ENCODE results near the gene STOML1. TPM values are rescaled to one million over a fixed set of nuclear protein-coding genes. Genes with fewer than 3 reads are reported as not detected.

STOML1 gene
- total and polyA plus RNA-seq, 9 of the 15 experiments (the other 6 are each of a cell fraction or from before 2014, with no cell fraction given) = 0.25 to 9.7 (median 4.6) TPM

GRCh38 chr15:73950831-73951561 is 41.1 kb downstream of the STOML1 start (continued):
- TF ChIP-seq RAD21 (CRISPR knock-in tag; conservative IDR thresholded peaks at IDR 0.05 in 1 of 2, IDR thresholded peaks at IDR 0.05 in 1 of 2) = peak; percentile 75 to 86
- no peak for TF ChIP-seq TCF3 (CRISPR knock-in tag; IDR thresholded peaks at IDR 0.05)
- no peak for TF ChIP-seq SIRT6 (IDR thresholded peaks at IDR 0.05; ENCODE audit: low read depth, low read length)
- TF ChIP-seq ILK (tag; IDR thresholded peaks at IDR 0.05; ENCODE audit: borderline replicate concordance, low read depth) = no peak
- TF ChIP-seq NBN (IDR thresholded peaks at IDR 0.05; ENCODE audit: low read depth) = no peak
- TF ChIP-seq PHF8 (IDR thresholded peaks at IDR 0.05; ENCODE audit: borderline replicate concordance, low read length) = no peak
- peak; percentile 59 for TF ChIP-seq SMC3 (conservative IDR thresholded peaks at IDR 0.05; ENCODE audit: insufficient read depth, low read depth, low read length)
- no peak for TF ChIP-seq KDM1A (IDR thresholded peaks at IDR 0.05)
- TF ChIP-seq, protein P1, sequence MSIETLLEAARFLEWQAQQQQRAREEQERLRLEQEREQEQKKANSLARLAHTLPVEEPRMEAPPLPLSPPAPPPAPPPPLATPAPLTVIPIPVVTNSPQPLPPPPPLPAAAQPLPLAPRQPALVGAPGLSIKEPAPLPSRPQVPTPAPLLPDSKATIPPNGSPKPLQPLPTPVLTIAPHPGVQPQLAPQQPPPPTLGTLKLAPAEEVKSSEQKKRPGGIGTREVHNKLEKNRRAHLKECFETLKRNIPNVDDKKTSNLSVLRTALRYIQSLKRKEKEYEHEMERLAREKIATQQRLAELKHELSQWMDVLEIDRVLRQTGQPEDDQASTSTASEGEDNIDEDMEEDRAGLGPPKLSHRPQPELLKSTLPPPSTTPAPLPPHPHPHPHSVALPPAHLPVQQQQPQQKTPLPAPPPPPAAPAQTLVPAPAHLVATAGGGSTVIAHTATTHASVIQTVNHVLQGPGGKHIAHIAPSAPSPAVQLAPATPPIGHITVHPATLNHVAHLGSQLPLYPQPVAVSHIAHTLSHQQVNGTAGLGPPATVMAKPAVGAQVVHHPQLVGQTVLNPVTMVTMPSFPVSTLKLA (conservative IDR thresholded peaks at IDR 0.05) = 0 out of 4 replicates have a peak, but pooled peaks of 1 of the 2 experiments have one; percentile 12
- TF ChIP-seq CTCFL (IDR thresholded peaks at IDR 0.05; ENCODE audit: borderline replicate concordance, insufficient read depth, low read depth, low read length, poor library complexity, severe bottlenecking) = peak; percentile 52
- no peak for TF ChIP-seq ZNF354B (CRISPR knock-in tag; IDR thresholded peaks at IDR 0.05)
- peak; percentile 85 to 90 (median 88) for TF ChIP-seq CTCF (IDR thresholded peaks at IDR 0.05 in 2 of 3, conservative IDR thresholded peaks at IDR 0.05 in 1 of 3; ENCODE audit: insufficient read depth in 2 of 3, low read depth in 1 of 3, low read length in 3 of 3)
- TF ChIP-seq CXXC5 (CRISPR knock-in tag; IDR thresholded peaks at IDR 0.05) = peak; percentile 60
- no peak for TF ChIP-seq SMARCE1 (IDR thresholded peaks at IDR 0.05)
- peak; percentile 46; the same call in 1 of the 2 replicates for TF ChIP-seq STAG1 (CRISPR knock-in tag; IDR thresholded peaks at IDR 0.05; ENCODE audit: borderline replicate concordance)
- TF ChIP-seq, protein P2, sequence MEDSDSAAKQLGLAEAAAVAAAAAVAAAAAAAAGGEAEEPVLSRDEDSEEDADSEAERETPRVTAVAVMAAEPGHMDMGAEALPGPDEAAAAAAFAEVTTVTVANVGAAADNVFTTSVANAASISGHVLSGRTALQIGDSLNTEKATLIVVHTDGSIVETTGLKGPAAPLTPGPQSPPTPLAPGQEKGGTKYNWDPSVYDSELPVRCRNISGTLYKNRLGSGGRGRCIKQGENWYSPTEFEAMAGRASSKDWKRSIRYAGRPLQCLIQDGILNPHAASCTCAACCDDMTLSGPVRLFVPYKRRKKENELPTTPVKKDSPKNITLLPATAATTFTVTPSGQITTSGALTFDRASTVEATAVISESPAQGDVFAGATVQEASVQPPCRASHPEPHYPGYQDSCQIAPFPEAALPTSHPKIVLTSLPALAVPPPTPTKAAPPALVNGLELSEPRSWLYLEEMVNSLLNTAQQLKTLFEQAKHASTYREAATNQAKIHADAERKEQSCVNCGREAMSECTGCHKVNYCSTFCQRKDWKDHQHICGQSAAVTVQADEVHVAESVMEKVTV (CRISPR knock-in tag; IDR thresholded peaks at IDR 0.05) = peak; percentile 49; the same call in 1 of the 2 replicates
- no peak for TF ChIP-seq KLF16 (IDR thresholded peaks at IDR 0.05)
- no peak for TF ChIP-seq CBX2 (IDR thresholded peaks at IDR 0.05; ENCODE audit: insufficient read depth, low read length, poor library complexity, severe bottlenecking)
- TF ChIP-seq TBP (optimal IDR thresholded peaks at IDR 0.05; ENCODE audit: low read depth, low read length) = no peak
- no peak for TF ChIP-seq FOXP1 (CRISPR knock-in tag; IDR thresholded peaks at IDR 0.05)
